Measurements from ENCODE around the gene AQP12B.

DNA sequence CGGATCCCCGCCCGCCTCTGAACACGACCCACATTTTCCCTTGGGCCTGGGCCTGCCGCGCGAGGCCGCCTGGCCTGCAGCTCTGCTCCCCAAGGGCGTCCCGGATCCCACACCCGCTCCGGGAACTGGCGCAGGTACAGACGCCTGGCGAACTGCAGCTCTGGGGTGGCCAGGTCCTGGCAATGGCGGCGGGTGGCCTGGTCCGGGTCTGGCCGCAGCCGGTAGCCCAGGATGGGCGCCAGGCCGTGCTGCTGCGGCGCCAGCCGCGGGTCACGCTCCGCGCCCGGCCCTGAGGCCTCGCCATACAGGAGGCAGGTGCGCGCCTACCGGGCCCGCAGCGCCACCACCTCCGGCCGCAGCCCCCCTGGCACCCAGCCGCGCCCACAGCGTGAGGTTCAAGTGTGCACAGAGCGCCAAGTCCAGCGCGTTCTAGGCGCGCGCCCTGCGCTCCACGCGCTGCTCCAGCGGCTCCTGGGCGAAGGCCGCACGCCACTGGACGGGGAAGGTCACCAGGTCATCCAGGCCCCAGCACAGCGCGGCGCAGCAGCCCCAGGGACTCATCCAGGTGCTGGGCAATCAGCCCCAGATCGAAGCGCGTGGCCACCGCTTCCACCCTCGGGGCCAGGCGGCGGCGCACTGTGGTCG is 18.5 kb upstream of the AQP12B start:
- TF ChIP-seq CTCF (IDR thresholded peaks at IDR 0.05; ENCODE audit: low read depth, low read length) (no peak), EZH2phosphoT487 (IDR thresholded peaks at IDR 0.05; ENCODE audit: low read depth) (no peak)

Data from OCI-LY3 (cell line).